Uterus (tissue), 4 donors: Measurements from ENCODE around the gene PLA2G3. TPM values are rescaled to one million over a fixed set of nuclear protein-coding genes. Genes with fewer than 3 reads are reported as not detected.

Source experiments
- DNase-seq, 2 donors: peaks; one replicate each; pipeline ENCODE4 v3.0.0-alpha.2; 2019 to 2020
- H3K27ac ChIP-seq, 2 donors: fragments of 200-600 bp; sonication (generic); 1 replicate in 1 of 2; 2 replicates in 1 of 2; pipeline ENCODE4 v1.5.1; 2016 to 2018
- H3K27me3 ChIP-seq, 2 donors: fragments of 200-600 bp; sonication (generic); one replicate each; pipeline ENCODE4 v1.5.1; 2018 to 2019; ENCODE audit warnings: control low read depth in 1 of 2
- H3K36me3 ChIP-seq, 2 donors: fragments of 200-600 bp; sonication (generic); one replicate each; pipeline ENCODE4 v1.5.1; 2019; ENCODE audit warnings: control low read depth in 1 of 2
- H3K4me1 ChIP-seq, 2 donors: fragments of 200-600 bp; sonication (generic); one replicate each; pipeline ENCODE4 v1.5.1; 2018 to 2019; ENCODE audit warnings: control low read depth in 1 of 2
- H3K4me3 ChIP-seq, 2 donors: fragments of 200-600 bp; sonication (generic); 1 replicate in 1 of 2; 2 replicates in 1 of 2; pipeline ENCODE4 v1.5.1; 2018 to 2019; ENCODE audit warnings: mild to moderate bottlenecking in 1 of 2
- H3K9me3 ChIP-seq, 2 donors: fragments of 200-600 bp; sonication (generic); one replicate each; pipeline ENCODE4 v1.5.1; 2019; ENCODE audit warnings: control low read depth in 1 of 2
- POLR2A ChIP-seq, 2 donors: fragments of 450-650 bp; IDR thresholded peaks; one replicate each; pipeline ENCODE4 v1.6.1; 2016; ENCODE audit warnings: antibody characterized with exemption in 2 of 2, mild to moderate bottlenecking in 1 of 2, moderate library complexity in 1 of 2
- intact Hi-C: fragments of 100-400 bp; cut with DNase I; formaldehyde crosslinking; loops from one replicate; pipeline ENCODE4 v1.15.1; 2023; ENCODE audit warnings: low total_unique reads
- total RNA-seq, 4 donors: library from RNA; depleted of rRNA in 3 of 4; stranded (reverse); fragments of >200 nt in 3 of 4; gene quantifications; one replicate each; pipeline versions ENCODE4 v1.1.0 to v1.2.4, GENCODE V29; 2014 to 2023
- TF ChIP-seq, protein P1 (sequence below), 4 experiments: fragments of 200-600 bp in 2 of 4; fragments of 450-650 bp in 2 of 4; sonication (generic) in 2 of 4; IDR thresholded peaks; one replicate each; pipeline ENCODE4 v1.5.1; 2016 to 2019; ENCODE audit warnings: antibody characterized with exemption in 4 of 4, mild to moderate bottlenecking in 2 of 4, moderate library complexity in 1 of 4
- donor health status: DM: yes; HTN: yes; CAD: no.

Gene PLA2G3
- total RNA-seq, 4 donors from 2014 or later = not detected

DNA sequence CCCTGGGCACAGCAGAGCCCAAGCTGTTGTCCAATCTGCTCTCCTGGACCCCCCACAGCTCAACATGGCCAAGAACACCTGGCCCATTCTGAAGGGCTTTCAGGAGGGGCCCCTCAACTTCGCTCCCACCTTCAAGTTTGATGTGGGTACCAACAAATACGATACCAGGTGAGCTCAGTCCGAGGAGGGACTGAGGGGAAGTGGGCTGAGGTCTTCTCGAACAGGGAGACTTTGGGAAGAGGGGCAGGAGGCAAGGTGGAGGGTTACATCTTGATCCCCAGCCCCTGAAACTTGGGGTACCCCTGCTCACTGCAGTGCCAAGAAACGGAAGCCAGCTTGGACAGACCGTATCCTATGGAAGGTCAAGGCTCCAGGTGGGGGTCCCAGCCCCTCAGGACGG lies 12.2 kb downstream of the PLA2G3 start:
- H3K4me1 ChIP-seq = peaks cover 0 to 3% of the 10 kb centered on the region in 2 donors
- intact Hi-C loops = no loop called here
- no peak for DNase-seq

DNA sequence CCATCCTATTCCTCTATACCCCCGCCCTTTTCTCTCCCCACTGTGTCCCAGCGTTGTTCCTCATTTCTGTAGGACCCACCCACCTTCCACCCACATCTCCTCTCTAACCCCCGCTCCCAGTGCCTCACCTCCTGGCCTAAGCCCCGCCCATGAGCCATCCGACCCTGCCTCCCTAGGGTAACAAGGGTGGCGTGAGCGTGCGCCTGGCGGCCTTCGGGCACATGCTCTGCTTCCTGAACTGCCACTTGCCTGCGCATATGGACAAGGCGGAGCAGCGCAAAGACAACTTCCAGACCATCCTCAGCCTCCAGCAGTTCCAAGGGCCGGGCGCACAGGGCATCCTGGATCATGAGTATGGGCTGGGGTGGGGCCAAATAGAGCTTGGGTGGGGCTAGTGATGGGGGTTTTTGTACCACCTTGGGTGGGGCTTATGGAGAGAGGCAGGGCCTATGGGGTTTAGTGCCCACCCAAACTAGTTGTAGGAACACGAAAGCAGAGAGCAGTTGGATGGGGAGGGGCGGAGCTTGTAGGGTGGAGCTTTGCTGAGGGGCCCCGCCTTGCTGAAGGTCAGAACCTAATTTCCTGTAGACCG lies 13.0 kb downstream of the PLA2G3 start:
- no peaks in the 10 kb centered on the region for H3K27me3 ChIP-seq
- H3K9me3 ChIP-seq = no peaks in the 10 kb centered on the region
- H3K4me3 ChIP-seq = no peak overlapping the region
- DNase-seq = no peak
- peaks cover 0 to 6% of the 10 kb centered on the region in 2 donors for H3K4me1 ChIP-seq
- intact Hi-C loops = no loop called here
- H3K27ac ChIP-seq = no peak overlapping the region
- no peaks in the 10 kb centered on the region for H3K36me3 ChIP-seq
- no peak for TF ChIP-seq POLR2A (IDR thresholded peaks at IDR 0.05)
- TF ChIP-seq, protein P1, sequence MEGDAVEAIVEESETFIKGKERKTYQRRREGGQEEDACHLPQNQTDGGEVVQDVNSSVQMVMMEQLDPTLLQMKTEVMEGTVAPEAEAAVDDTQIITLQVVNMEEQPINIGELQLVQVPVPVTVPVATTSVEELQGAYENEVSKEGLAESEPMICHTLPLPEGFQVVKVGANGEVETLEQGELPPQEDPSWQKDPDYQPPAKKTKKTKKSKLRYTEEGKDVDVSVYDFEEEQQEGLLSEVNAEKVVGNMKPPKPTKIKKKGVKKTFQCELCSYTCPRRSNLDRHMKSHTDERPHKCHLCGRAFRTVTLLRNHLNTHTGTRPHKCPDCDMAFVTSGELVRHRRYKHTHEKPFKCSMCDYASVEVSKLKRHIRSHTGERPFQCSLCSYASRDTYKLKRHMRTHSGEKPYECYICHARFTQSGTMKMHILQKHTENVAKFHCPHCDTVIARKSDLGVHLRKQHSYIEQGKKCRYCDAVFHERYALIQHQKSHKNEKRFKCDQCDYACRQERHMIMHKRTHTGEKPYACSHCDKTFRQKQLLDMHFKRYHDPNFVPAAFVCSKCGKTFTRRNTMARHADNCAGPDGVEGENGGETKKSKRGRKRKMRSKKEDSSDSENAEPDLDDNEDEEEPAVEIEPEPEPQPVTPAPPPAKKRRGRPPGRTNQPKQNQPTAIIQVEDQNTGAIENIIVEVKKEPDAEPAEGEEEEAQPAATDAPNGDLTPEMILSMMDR (IDR thresholded peaks at IDR 0.05) = no peak

More for the DNA sequence above, 12.2 kb downstream of the PLA2G3 start:
- TF ChIP-seq, protein P1 (IDR thresholded peaks at IDR 0.05) = no peak
- TF ChIP-seq POLR2A (IDR thresholded peaks at IDR 0.05) = no peak
- H3K9me3 ChIP-seq = no peaks in the 10 kb centered on the region
- no peak overlapping the region for H3K27ac ChIP-seq
- H3K36me3 ChIP-seq = no peaks in the 10 kb centered on the region
- no peaks in the 10 kb centered on the region for H3K27me3 ChIP-seq
- H3K4me3 ChIP-seq = no peak overlapping the region

DNA sequence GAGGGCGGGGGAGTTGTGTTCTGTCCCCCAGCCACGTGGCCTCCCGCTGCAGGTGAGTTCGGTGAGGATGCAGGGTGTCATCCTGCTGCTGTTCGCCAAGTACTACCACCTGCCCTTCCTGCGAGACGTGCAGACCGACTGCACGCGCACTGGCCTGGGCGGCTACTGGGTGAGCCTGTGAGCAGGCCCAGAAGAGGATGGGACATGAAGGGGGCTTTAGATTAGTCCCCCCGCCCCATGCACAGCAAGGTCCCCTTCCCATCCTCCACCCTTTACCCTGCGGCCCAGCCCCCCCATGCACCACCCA lies 13.5 kb downstream of the PLA2G3 start:
- no peak for DNase-seq
- Histone ChIP-seq H3K27ac (no peak overlapping the region), H3K9me3 (no peaks in the 10 kb centered on the region), H3K36me3 (no peaks in the 10 kb centered on the region), H3K4me1 (peaks cover 0 to 6% of the 10 kb centered on the region in 2 donors), H3K27me3 (no peaks in the 10 kb centered on the region), H3K4me3 (no peak overlapping the region)
- TF ChIP-seq POLR2A (IDR thresholded peaks at IDR 0.05) = no peak
- TF ChIP-seq, protein P1 (IDR thresholded peaks at IDR 0.05) = no peak
- intact Hi-C loops = no loop called here

GRCh38 chr22:31126128-31126868 lies 14.0 kb downstream of the PLA2G3 start:
- intact Hi-C loops = no loop called here
- H3K9me3 ChIP-seq = no peaks in the 10 kb centered on the region
- no peak for DNase-seq
- TF ChIP-seq POLR2A (IDR thresholded peaks at IDR 0.05) = no peak
- TF ChIP-seq, protein P1 (IDR thresholded peaks at IDR 0.05) = no peak
- H3K27me3 ChIP-seq = no peaks in the 10 kb centered on the region
- H3K4me3 ChIP-seq = no peak overlapping the region
- no peak overlapping the region for H3K27ac ChIP-seq
- no peaks in the 10 kb centered on the region for H3K36me3 ChIP-seq
- H3K4me1 ChIP-seq = peaks cover 0 to 6% of the 10 kb centered on the region in 2 donors

GRCh38 chr22:31125521-31126117 lies 14.7 kb downstream of the PLA2G3 start:
- Histone ChIP-seq H3K4me3 (no peak overlapping the region), H3K36me3 (no peaks in the 10 kb centered on the region), H3K4me1 (peaks cover 0 to 6% of the 10 kb centered on the region in 2 donors), H3K27ac (no peak overlapping the region), H3K27me3 (no peaks in the 10 kb centered on the region), H3K9me3 (no peaks in the 10 kb centered on the region)
- intact Hi-C loops = no loop called here
- no peak for TF ChIP-seq POLR2A (IDR thresholded peaks at IDR 0.05)
- TF ChIP-seq, protein P1 (IDR thresholded peaks at IDR 0.05) = no peak
- no peak for DNase-seq
